ENCODE data around the gene PYROXD2.

GRCh38 chr10:98354491-98354890 lies 60.5 kb downstream of the PYROXD2 start:
- TF ChIP-seq POLR2A (IDR thresholded peaks at IDR 0.05) = no peak
- TF ChIP-seq CTCF (IDR thresholded peaks at IDR 0.05) = no peak
